Activated gamma-delta T cell treated with Interleukin-2 at 50 U/mL for 16 hours (primary cell): ENCODE results near the gene ANAPC1.
"Not testable (repeated sequence)": the region's sequence is repeated elsewhere in the genome, so short reads cannot be mapped to it uniquely, and the experiment has no call there.

Experiments used
- DNase-seq: peaks from one replicate; pipeline ENCODE4 v3.0.0-alpha.2; 2020

The ANAPC1 gene

GRCh38 chr2:111784081-111784480 is 99.9 kb downstream of the ANAPC1 start:
- DNase-seq: not testable (repeated sequence)

GRCh38 chr2:111782195-111782594 is 101.8 kb downstream of the ANAPC1 start:
- DNase-seq: not testable (repeated sequence)

DNA sequence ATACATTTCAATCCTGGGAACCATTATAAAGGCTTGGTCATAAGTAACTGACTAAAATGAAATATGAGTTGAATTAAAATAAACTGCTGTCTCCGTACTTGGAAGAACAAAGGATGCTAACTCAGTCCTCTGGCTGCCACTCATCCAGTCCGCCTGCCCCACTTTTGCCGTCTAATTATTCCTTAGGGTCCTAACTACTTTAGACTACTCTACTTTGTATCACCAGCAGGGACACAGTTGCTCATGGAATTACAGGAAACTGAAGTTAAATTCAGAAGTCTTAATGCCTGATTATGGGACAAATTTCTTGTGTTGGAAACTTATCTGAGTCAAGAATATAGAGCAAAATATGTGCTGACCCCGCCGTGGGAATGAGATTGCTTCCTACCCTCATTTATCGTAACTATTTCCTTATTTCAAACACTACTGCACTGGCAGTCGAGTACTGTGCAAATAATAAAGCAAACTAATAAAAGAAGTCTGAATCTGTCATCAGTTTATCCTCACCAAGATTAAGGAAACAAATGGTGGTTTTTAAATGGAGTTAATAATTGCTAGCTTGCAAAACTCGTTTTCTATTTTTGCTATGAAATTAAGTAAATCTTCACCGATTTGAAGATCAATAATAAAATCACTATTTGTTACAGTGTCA is 102.4 kb downstream of the ANAPC1 start:
- DNase-seq: not testable (repeated sequence)

DNA sequence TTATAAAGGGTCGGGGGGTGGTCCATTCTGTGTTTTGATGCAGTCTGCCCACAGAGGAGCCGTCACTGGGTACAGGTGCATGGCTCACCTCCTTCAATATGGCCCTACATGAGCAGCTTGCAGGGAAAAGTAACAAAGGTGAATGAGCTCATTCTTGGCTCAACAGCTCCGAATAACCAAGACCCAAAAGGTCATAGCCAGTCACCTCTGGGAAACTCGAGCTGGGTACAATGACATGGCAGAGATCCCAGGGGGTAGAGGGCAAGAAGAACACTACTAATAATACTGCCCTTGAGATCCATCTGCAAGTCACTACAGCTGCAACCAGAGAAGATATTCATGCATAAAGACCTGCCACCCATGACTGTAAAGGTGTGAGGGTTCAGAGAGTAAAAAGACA is 106.8 kb downstream of the ANAPC1 start:
- DNase-seq: not testable (repeated sequence)

DNA sequence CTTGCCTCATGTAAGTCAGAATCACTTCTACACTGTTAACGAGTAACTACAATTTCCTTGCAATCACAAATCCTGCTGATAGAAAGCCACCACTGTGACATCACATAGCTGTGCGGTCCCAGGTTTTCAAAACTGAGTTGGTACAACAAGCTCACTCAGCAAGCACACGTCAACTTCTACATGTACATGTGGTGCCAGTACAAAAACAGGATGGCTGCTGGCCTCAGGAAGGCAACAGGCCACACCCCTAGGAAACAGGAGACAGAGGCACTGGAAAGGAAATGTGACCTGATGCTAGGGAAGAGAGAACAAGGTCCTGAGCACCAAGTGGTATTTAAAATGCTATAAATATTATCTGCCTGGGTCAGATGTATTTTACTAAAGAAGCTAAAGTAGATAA is 107.7 kb downstream of the ANAPC1 start:
- not testable (repeated sequence) for DNase-seq

DNA sequence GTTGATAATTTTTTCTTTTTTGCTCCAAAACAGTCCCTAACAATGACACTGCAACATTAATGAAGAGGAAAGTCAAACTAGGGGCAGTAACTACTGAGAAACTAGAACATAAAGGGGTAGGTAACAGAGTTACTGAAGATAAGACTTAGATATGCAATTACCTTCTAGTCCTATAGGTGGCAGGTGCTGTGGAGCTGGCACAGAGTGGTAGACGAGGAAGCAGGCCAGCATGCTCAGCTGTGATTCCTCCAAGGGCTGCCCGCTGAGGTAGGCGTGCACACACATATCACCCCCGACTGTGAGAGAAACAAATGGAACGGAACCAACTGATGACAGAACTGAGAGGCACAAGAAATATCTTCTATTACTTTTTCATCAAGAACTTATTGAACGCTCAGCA is 111.8 kb downstream of the ANAPC1 start:
- not testable (repeated sequence) for DNase-seq

DNA sequence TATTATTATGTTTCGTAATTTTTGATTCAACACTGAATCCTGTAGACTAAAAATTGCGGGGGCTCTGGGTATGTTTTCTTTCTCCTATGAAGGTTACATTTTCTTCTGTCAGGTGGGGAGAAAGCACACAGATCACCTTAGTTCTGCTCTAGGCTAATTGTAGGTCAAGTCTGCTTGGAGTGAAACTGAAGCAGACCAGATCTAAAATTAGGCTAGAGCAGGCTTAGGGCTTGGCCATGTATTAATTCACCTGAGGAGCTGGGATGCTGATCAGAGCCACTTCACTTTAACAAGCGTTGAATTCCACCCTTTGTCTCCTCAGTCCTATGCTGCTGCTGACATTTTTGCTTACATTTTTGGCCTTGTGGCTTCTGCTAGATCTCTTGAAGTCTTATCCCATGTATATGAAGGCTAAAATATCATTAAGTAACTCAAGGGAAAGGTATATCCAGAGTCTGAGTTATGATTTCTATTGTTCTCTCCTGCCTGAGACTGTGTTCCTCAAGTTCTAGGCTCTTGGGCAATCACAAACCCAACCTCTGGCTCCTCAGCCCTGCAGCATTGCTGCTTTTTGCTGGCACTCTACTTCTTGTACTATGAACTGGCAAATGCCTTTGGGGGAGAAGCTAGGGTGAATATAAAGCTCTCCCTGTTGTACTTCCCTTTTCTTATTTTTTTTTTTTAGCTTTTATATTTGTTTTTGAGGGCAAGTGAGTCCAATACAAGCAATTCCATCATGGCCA is 112.9 kb downstream of the ANAPC1 start:
- DNase-seq: not testable (repeated sequence)

GRCh38 chr2:111768266-111769190 is 115.5 kb downstream of the ANAPC1 start:
- not testable (repeated sequence) for DNase-seq

DNA sequence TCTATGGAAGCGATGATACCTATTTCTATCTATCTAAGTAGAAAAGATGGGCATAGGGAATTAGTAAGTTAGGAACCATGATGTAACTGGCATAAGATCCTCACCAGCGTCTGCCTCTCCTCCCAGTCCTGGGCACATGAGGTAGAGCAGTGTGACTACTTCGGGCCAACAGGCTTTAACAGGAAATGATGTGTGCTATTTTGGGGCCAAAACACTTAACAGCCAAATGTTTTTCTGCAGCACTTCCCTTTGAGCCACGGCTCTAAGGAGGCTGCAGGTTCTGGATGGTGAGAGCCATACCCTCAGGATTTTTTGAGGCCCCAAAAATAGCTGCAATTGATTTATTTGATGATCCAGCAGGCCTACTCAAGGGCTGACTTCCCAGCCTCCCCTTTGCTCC is 116.9 kb downstream of the ANAPC1 start:
- DNase-seq: not testable (repeated sequence)

- not testable (repeated sequence) for DNase-seq
These were observed 117.7 kb downstream of the ANAPC1 start for GRCh38 chr2:111766295-111766694.

- not testable (repeated sequence) for DNase-seq
These were observed 119.8 kb downstream of the ANAPC1 start for GRCh38 chr2:111764151-111764550.

GRCh38 chr2:111760697-111761284 is 123.2 kb downstream of the ANAPC1 start:
- not testable (repeated sequence) for DNase-seq

DNA sequence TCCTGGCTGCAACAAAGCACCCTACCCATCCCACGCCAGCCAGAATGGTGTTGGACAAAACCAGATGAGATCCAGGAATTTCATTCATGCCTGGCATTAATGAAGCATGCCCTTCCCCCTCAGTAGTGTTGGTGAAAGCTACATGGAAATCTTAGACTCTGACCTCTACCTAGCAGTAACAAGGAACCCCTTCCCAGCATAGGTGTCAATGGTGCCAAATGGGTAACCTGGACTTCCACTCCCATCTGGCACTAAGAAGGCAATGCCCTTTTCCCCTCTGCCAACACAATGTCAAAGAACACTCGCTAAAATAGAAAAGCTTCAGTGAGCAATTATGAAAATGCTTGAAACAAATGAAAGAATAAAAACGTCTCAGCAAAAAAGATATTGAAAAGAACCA is 131.5 kb downstream of the ANAPC1 start:
- not testable (repeated sequence) for DNase-seq

DNA sequence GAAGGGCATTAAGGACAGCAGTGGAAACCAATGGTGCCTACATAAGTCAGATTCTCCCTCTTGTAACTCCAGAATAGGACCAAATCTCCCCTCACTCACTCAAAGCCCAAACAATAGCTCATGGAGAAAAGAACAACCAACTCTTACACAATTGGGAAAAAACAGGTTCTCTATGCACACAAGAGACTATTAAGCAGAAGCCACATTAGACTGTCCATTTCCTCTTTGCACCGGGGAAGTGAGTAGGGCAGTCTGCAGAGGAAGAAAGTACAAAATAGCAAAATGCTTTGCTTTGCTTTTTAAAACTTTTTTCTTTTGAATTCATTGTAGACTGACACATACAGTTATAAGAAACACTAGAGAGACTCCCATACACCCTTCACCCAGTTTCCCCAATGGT is 133.4 kb downstream of the ANAPC1 start:
- DNase-seq: not testable (repeated sequence)

DNA sequence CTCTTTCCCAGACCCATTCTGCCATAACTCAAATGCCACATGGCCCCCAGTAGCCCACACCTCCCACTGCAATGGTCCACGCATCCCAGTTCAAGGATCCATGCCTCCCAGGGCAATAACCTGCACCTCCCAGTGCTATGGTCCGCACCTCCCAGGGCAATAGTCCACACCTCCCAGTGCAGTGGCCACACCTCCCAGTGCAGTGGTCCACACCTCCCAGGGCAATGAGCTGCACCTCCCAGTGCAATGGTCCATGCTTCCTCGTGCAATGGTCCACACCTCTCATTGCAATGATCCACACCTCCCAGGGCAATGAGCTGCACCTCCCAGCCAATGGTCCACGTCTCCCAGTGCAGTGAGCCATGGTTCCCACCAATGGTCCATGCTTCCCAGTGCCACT is 135.6 kb downstream of the ANAPC1 start:
- DNase-seq: not testable (repeated sequence)

- DNase-seq: peak; percentile 51
These were observed 136.4 kb downstream of the ANAPC1 start for GRCh38 chr2:111747410-111748115.

GRCh38 chr2:111744751-111745150 is 139.2 kb downstream of the ANAPC1 start:
- not testable (repeated sequence) for DNase-seq

DNA sequence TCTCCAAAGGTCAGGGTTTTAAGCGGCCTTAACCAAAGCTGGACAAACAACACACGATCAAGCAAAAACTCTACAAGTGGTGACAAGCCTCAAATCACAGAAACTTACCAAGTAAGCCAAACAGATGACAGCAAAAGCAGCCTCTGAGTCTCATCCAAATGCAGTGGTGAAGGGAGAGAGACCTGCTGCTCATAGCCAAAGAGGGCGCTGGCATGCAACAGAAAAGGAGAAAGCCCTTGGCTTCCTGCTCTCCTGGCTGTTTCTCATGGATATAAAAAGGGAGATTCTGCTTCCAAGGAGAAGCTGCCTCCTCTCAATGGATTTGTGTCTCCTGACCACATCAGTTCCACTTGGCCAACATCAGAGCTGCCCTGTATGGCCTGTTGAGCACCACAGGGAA is 142.5 kb downstream of the ANAPC1 start:
- not testable (repeated sequence) for DNase-seq

- DNase-seq: not testable (repeated sequence)
These were observed 147.9 kb downstream of the ANAPC1 start for GRCh38 chr2:111735838-111736721.

GRCh38 chr2:111735420-111735819 is 148.6 kb downstream of the ANAPC1 start:
- DNase-seq: not testable (repeated sequence)
